Activated T-helper 2 cell treated with anti-CD3 and anti-CD28 coated beads, Interferon-gamma antibody, Interleukin-2, Interleukin-4, amounts not matched to agents 10 μg/mL and 5 μg/mL and 100 μg/mL, durations not matched to agents 14 hours and 24 hours and 36 hours (primary cell): ENCODE results near the gene PANX2. TPM values are rescaled to one million over a fixed set of nuclear protein-coding genes. Genes with fewer than 3 reads are reported as not detected.
A peak's percentile ranks its signal among the peaks of the same experiment; 100 is the strongest.
"Not testable (repeated sequence)": the region's sequence is repeated elsewhere in the genome, so short reads cannot be mapped to it uniquely, and the experiment has no call there.

Source experiments
- DNase-seq: peaks from one replicate; pipeline ENCODE4 v3.0.0; 2021; ENCODE audit warnings: low spot score
- H3K27ac Mint-ChIP-seq: one replicate; pipeline ENCODE4 v1.8.0; 2021; ENCODE audit warnings: mixed read lengths
- H3K27me3 Mint-ChIP-seq: one replicate; pipeline ENCODE4 v1.8.0; 2021; ENCODE audit warnings: low read depth, mixed read lengths
- H3K36me3 Mint-ChIP-seq: one replicate; pipeline ENCODE4 v1.8.0; 2021; ENCODE audit warnings: low read depth, mixed read lengths
- H3K4me1 Mint-ChIP-seq: one replicate; pipeline ENCODE4 v1.8.0; 2021; ENCODE audit warnings: low read depth, mixed read lengths
- H3K4me3 Mint-ChIP-seq: one replicate; pipeline ENCODE4 v1.8.0; 2021; ENCODE audit warnings: low read depth, mild to moderate bottlenecking, moderate library complexity, mixed read lengths
- H3K9me3 Mint-ChIP-seq: one replicate; pipeline ENCODE4 v1.8.0; 2021; ENCODE audit warnings: mixed read lengths
- intact Hi-C: fragments of 100-400 bp; cut with micrococcal nuclease; formaldehyde crosslinking; loops from one replicate; pipeline ENCODE4 v1.15.1; 2023
- total RNA-seq: library from RNA; stranded (reverse); gene quantifications from 2 replicates; pipeline ENCODE4 v1.2.3, GENCODE V29; 2022

The PANX2 gene
- total RNA-seq = 2.4 and 2.8 TPM in 2 replicates

GRCh38 chr22:50170453-50171318 is at the start of gene PANX2:
TSS of gene PANX2 (plus strand) at chr22:50170731. CDS start at chr22:50170731, 0 bp downstream.
- intact Hi-C loops = no loop called here
- H3K27ac Mint-ChIP-seq = peak within 1 kb of the TSS; percentile 33
- no peaks in the 10 kb centered on the region for H3K36me3 Mint-ChIP-seq
- no peaks in the 10 kb centered on the region for H3K9me3 Mint-ChIP-seq
- peak within 1 kb of the TSS; percentile 67 for H3K4me3 Mint-ChIP-seq
- H3K27me3 Mint-ChIP-seq = peaks cover 26% of the 10 kb centered on the region
- peaks cover 12% of the 10 kb centered on the region for H3K4me1 Mint-ChIP-seq
- no peak for DNase-seq

GRCh38 chr22:50121202-50121740 is 49.3 kb upstream of the PANX2 start:
- no peak overlapping the region for H3K4me3 Mint-ChIP-seq

GRCh38 chr22:50123119-50123518 is 47.4 kb upstream of the PANX2 start:
- Mint-ChIP-seq H3K27me3 (peaks cover 15% of the 10 kb centered on the region), H3K9me3 (peaks cover 9% of the 10 kb centered on the region), H3K36me3 (no peaks in the 10 kb centered on the region), H3K4me3 (no peak overlapping the region), H3K4me1 (no peaks in the 10 kb centered on the region), H3K27ac (no peak overlapping the region)
- intact Hi-C loops = no loop called here
- DNase-seq = no peak

More at GRCh38 chr22:50121202-50121740, 49.3 kb upstream of the PANX2 start:
- intact Hi-C loops = no loop called here
- H3K27me3 Mint-ChIP-seq = peaks cover 15% of the 10 kb centered on the region
- no peaks in the 10 kb centered on the region for H3K36me3 Mint-ChIP-seq
- no peak overlapping the region for H3K27ac Mint-ChIP-seq
- H3K9me3 Mint-ChIP-seq = peaks cover 9% of the 10 kb centered on the region
- no peak for DNase-seq
- H3K4me1 Mint-ChIP-seq = no peaks in the 10 kb centered on the region

GRCh38 chr22:50125029-50125428 is 45.5 kb upstream of the PANX2 start:
- no peak overlapping the region for H3K27ac Mint-ChIP-seq
- no peaks in the 10 kb centered on the region for H3K36me3 Mint-ChIP-seq
- H3K27me3 Mint-ChIP-seq = peaks cover 16% of the 10 kb centered on the region
- no peak for DNase-seq
- intact Hi-C loops = no loop called here
- H3K4me3 Mint-ChIP-seq = no peak overlapping the region
- no peaks in the 10 kb centered on the region for H3K4me1 Mint-ChIP-seq
- peaks cover 9% of the 10 kb centered on the region for H3K9me3 Mint-ChIP-seq

GRCh38 chr22:50129121-50129736 is 41.3 kb upstream of the PANX2 start:
- Mint-ChIP-seq H3K9me3 (no peaks in the 10 kb centered on the region), H3K36me3 (no peaks in the 10 kb centered on the region), H3K27me3 (peaks cover 20% of the 10 kb centered on the region), H3K4me1 (no peaks in the 10 kb centered on the region), H3K27ac (no peak overlapping the region), H3K4me3 (no peak overlapping the region)
- no peak for DNase-seq
- intact Hi-C loops = no loop called here

GRCh38 chr22:50131894-50132293 is 38.6 kb upstream of the PANX2 start:
- Mint-ChIP-seq H3K9me3 (no peaks in the 10 kb centered on the region), H3K27me3 (peaks cover 30% of the 10 kb centered on the region), H3K4me3 (no peak overlapping the region), H3K36me3 (no peaks in the 10 kb centered on the region), H3K4me1 (no peaks in the 10 kb centered on the region), H3K27ac (no peak overlapping the region)
- intact Hi-C loops = no loop called here
- DNase-seq = no peak

- no peak for DNase-seq
- Mint-ChIP-seq H3K27ac (no peak overlapping the region), H3K4me3 (no peak overlapping the region), H3K27me3 (peaks cover 30% of the 10 kb centered on the region), H3K4me1 (no peaks in the 10 kb centered on the region), H3K9me3 (no peaks in the 10 kb centered on the region), H3K36me3 (no peaks in the 10 kb centered on the region)
- intact Hi-C loops = no loop called here
Measured at GRCh38 chr22:50134481-50134880, 36.0 kb upstream of the PANX2 start.

- intact Hi-C loops = no loop called here
- DNase-seq = no peak
- no peaks in the 10 kb centered on the region for H3K9me3 Mint-ChIP-seq
- H3K4me3 Mint-ChIP-seq = no peak overlapping the region
- no peaks in the 10 kb centered on the region for H3K36me3 Mint-ChIP-seq
- no peak overlapping the region for H3K27ac Mint-ChIP-seq
- peaks cover 25% of the 10 kb centered on the region for H3K27me3 Mint-ChIP-seq
- no peaks in the 10 kb centered on the region for H3K4me1 Mint-ChIP-seq
Measured at GRCh38 chr22:50136581-50137015, 33.9 kb upstream of the PANX2 start.

- H3K27ac Mint-ChIP-seq, H3K4me1 Mint-ChIP-seq, H3K4me3 Mint-ChIP-seq, H3K9me3 Mint-ChIP-seq, H3K36me3 Mint-ChIP-seq, intact Hi-C loops, DNase-seq: not testable (repeated sequence)
- peaks cover 27% of the 10 kb centered on the region for H3K27me3 Mint-ChIP-seq
Measured at GRCh38 chr22:50137277-50137676, 33.3 kb upstream of the PANX2 start.

- H3K36me3 Mint-ChIP-seq = no peaks in the 10 kb centered on the region
- DNase-seq = no peak
- intact Hi-C loops = no loop called here
- H3K9me3 Mint-ChIP-seq = no peaks in the 10 kb centered on the region
- H3K27ac Mint-ChIP-seq = no peak overlapping the region
- H3K4me1 Mint-ChIP-seq = no peaks in the 10 kb centered on the region
- peaks cover 27% of the 10 kb centered on the region for H3K27me3 Mint-ChIP-seq
- H3K4me3 Mint-ChIP-seq = no peak overlapping the region
Measured at GRCh38 chr22:50138041-50138440, 32.5 kb upstream of the PANX2 start.

GRCh38 chr22:50138988-50139387 is 31.5 kb upstream of the PANX2 start:
- H3K36me3 Mint-ChIP-seq = no peaks in the 10 kb centered on the region
- intact Hi-C loops = no loop called here
- DNase-seq = no peak
- H3K9me3 Mint-ChIP-seq = no peaks in the 10 kb centered on the region
- no peaks in the 10 kb centered on the region for H3K4me1 Mint-ChIP-seq
- H3K4me3 Mint-ChIP-seq = no peak overlapping the region
- peaks cover 31% of the 10 kb centered on the region for H3K27me3 Mint-ChIP-seq
- H3K27ac Mint-ChIP-seq = no peak overlapping the region

GRCh38 chr22:50139843-50140415 is 30.6 kb upstream of the PANX2 start:
- Mint-ChIP-seq H3K27ac (no peak overlapping the region), H3K4me1 (no peaks in the 10 kb centered on the region), H3K27me3 (peaks cover 26% of the 10 kb centered on the region), H3K9me3 (no peaks in the 10 kb centered on the region), H3K36me3 (no peaks in the 10 kb centered on the region), H3K4me3 (no peak overlapping the region)
- no peak for DNase-seq
- intact Hi-C loops = no loop called here

GRCh38 chr22:50140615-50141014 is 29.9 kb upstream of the PANX2 start:
- peaks cover 26% of the 10 kb centered on the region for H3K27me3 Mint-ChIP-seq
- DNase-seq = no peak

More at GRCh38 chr22:50140615-50141014, 29.9 kb upstream of the PANX2 start:
- Mint-ChIP-seq H3K9me3 (no peaks in the 10 kb centered on the region), H3K27ac (no peak overlapping the region), H3K36me3 (no peaks in the 10 kb centered on the region), H3K4me1 (no peaks in the 10 kb centered on the region), H3K4me3 (no peak overlapping the region)
- intact Hi-C loops = no loop called here
